SHP77 treated with DMSO at 0.1 percent for 48 hours (cell line): ENCODE data around the gene FBLN5.
"Not testable (repeated sequence)": the region's sequence is repeated elsewhere in the genome, so short reads cannot be mapped to it uniquely, and the experiment has no call there.

Experiments used
- DNase-seq: peaks from one replicate; lab custom pipeline; 2025; lab: John Stamatoyannopoulos, UW

Gene FBLN5

DNA sequence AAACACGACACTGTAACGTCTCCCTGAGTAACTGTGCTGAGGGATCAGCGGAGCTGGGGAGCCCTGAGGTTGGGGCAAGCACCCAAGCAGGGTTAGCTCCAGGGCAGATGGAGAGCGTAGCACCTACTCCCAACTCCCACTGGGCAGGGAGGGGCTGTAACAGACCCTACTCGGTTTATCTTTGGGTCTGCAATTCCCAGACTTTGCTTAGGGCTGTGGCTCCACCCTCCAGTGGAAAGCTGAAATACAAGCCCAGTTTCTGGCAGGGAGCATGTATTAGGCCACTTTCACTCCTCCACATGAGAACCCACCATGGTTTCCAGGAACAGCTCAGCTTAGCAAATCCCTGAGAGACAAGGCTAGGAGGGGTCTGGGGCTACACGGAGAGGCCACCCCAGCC lies 62.8 kb downstream of the FBLN5 start:
- no peak for DNase-seq

DNA sequence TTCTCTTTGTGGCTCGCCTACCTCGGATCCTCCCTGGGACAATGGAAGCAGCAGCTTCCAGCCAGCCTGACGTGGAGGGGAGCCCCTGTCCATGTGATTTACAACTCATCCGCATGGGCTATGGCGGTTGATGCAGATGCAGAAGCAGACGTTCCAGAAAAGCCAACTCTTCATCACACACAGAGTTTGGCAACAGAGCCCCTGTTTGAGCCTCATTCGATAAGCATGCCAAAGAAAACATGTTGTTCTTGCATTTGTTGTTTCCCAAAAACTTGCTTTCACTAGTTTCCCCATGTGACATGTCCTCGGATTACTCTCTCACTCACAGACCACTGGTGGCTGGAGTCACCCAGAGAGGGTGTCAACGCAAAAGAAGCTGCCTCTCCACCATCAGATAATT lies 63.7 kb downstream of the FBLN5 start:
- no peak for DNase-seq

DNA sequence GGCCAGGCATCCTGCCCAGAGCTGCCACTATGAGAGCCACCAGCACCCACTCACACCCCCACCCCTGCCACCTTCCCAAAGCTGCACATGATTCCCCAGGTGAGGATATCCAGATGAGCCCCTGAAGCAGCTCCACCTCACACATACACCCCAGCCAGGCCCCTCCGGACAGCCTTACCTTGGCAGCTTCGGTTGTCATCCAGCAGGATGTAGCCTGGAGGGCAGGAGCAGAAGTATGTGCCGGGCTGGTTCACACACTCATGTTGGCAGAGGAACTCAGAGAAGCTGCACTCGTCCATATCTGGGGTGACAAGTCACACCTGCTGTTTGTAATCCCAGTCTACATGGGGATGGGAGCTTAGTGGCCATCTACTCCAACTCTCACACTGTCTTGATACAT lies 64.7 kb downstream of the FBLN5 start:
- DNase-seq = no peak

DNA sequence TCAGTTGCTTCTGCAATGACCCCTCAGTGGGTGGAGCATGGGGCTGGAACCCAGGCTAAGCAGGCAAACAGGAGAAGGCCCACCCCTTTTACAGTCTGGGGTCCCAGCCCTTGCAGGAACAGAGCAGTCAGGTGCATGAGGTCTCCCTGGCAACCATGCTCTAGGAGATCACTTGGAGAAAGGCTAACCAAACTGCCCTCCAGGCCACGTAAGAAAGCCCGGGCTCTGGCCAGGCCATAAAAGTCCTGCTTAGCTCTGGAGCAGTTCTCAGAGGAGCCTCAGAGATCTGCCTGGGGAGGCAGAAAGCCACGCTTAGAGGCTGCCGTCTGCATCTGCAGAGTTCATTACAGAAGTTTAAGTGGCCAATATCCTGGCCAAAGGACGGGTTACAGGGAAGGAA lies 65.1 kb downstream of the FBLN5 start:
- no peak for DNase-seq

DNA sequence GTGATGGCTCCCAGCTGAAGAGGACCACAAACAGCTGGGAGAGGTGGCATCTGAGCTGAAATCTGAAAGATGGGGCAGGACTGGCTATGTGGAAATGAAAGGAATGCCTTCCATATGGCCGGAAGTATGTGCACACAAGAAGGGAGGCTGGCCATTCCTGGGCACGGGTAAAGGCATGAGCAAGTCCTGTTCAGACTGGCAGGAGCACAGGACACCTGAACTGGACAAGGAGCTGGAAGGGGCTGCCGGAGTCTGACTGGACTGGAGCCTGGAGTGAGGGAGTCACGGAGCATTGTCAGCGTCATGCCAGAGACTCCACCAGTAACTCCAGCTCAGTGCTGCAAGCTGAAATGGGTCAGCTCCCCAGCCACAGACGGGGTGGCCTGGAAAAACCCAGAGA lies 68.3 kb downstream of the FBLN5 start:
- no peak for DNase-seq

DNA sequence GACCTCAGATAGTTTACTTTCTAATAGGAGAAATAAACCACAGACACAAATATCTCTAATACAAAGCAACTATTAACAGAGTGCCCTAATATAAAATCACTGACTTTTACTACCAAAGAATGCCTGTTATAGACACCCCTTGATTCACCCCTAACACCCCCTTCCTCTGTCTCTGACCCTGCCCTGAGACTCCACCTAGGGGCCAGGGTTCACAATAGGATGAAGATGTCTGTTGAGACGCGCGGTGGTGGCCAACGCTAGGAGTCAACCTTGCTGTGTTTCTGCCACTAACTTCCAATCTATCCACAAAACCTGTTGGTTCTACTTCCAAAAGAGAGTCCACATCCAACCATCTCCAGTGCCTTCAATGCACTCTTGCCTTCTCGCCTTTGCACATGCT lies 69.2 kb downstream of the FBLN5 start:
- no peak for DNase-seq

DNA sequence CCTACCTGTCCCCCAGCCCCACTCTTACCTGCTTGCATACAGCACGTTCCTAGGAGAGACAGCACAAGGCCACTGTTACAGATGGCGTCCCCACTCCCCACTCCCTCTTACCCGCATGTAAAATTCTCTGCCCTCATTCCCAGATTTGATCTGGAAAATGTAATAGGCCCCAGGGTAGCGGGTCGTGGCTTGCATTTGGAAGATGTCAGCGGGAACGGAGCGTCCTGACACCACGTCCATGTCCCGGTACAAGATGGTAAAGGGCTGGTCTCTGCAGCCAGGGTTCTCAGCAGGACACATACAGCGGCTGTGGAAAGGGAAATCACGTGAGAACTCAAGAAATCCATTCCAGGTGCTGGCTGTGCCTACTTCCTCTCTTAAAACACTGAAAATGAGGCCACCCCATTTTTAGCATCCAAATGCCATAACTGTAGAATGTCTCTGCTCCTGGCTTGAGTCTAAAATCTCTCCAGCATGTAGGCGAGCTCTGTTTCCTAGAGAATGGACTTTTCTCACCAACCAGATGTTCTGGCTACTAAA lies 70.0 kb downstream of the FBLN5 start:
- DNase-seq = no peak

DNA sequence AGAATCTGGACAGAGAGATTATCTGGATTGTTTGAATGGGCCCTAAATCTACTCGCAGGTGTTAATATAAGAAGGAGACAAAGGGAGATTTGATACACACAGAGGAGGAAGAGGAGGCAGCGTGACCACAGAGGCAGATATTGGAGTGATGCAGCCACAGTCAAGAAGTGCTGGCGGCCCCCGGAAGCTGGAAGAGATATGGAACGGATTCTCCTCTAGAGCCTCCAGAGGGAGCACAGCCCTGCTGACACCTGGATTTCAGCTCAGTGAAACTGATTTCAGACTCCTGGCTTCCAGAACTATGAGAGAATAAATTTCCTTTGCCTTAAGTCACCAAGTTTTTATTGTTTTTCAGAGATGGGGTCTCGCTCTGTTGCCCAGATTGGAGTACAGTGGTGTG lies 71.0 kb downstream of the FBLN5 start:
- DNase-seq = no peak

DNA sequence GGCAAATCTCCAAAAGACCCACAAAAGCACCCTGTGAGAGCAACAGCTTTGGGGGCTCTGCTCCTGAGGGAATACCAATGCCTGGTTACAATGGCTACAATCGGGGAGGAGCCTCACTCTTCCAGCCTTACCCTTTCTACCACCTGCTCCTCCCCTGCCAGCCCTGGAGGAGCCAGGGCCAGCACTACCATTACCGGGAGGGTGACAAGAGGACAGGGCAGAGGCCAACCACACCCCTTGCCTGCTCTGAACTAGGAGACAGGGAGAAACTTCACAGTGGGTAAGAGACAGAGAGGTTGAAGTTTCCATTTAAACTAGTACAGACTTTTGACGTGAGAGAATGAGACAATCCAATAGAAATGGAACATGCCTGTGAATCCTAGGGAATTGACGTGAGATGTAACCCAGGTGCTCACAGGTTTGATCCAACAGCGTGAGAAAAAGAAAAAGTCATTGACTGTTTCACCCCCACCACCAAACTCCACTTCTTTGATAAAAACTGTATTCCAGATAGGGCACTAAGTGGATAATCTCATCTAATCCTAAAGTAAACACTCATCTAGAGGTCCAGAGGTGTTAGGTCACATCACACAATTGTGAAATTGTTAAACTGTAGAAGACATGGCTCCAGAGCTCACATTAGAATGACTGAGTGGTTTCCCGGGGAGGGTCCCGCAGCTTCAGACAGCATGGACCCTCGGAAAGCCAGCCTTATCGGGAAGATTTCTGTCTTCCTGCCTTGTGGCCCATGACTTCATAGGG lies 71.8 kb downstream of the FBLN5 start:
- no peak for DNase-seq

DNA sequence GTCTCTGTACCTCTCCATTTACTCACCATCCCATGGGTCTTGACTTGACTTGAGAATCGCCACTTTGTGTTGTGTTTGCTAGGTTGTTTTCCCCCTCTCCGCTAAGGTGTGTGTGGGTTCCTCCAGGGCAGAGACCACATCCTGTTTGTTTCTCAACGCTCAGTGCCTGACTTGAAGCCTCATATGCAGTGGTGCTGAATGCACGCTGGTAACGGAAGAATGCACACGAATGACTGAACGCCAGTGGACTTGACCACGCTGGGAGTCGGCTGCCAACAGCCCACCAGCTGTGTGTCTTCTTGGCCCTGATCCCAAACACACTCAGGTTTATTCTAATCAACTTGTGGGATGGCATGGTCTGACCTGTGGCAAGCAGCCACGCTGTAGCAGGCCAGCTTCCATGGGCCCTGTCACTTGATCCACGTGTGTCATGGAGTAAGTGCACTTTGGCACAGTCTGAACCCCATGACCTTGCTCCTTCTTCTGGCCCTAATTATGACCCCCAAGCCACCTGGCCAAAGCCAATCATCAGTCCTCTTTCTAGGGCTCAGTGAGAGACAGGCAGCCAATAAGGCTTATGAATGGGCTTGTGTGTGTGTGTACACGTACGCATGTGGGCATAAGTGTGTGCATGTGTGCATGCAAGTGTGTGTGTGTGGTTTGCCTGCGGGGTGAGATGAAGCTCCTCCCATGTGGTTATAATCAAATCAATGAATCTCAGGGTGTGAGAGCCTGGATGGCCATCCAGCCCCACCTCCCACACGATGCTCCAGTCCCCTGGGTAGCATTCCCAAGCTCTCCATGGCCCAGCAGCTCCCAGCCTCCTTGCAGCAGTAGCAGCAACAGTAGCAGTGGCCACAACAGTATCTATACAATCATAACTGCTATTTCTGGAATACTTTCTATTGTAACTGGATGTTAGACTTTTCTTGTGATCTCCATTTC lies 73.8 kb downstream of the FBLN5 start:
- DNase-seq = no peak

DNA sequence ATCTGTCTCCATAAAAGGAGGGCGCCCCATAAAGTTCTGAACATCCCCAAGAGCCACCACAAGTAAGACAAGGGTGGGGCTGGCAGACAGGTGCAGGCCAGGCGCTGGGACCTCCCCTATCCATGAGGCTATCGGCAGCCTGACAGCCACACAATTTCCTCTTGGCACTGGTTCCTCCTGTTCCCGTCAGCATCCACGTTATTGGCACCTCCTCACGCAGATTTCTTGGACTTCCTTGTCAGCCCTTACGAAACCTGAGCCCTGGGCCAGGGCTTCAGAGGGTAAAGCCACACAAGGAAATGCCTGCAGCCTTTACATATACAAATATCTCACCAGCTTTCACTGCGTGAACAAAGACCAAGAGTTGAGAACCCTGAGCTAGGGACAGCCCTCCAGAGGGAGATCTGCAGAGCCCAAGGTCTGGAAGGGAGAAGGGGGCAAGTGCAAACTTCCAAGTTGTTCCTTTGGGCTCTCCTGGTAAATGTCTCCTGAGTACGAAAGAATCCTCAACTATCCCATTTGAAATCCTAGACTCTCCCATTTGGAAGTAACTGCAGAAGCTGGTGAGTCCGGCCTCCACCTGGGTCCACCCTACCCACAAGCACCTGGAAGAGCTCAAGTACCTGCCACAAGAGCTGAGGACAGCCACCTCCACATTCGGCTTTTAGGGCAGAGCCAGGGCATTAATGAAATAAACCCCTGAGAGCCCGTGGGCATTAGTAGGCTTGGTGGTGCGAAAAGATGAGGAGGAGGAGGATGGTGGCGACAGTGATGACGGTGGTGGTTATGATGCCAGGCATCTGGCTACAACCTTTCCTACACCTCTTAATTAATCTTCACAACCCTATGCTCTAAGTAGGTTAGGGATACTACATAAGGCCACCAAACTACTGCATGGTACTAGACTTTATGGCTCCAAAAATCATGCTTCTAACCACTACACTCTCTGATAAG lies 74.7 kb downstream of the FBLN5 start:
- DNase-seq = no peak

DNA sequence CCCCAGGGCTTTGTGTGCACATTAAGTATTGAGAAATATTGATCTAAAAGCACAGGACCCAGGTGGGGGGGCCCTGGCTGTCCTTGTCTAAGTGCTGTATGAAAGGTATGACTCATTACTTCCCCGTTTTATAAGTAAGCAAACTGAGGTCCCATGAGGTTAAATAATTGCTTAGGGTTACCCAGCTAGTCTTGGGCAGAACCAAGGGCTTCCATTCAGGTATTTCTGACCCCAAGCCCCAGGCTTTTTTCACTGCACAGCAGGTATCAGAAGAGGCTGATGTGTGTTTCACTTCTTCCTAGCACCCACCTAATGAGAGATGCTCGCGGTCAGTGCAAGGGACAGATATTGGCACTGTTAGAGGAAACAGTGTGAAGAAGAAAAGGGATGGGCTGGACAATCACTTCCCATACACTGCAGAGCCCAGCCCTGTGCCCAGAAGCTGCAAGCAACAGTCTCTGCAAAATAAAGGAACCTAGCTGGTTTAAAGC lies 75.4 kb downstream of the FBLN5 start:
- DNase-seq = no peak

DNA sequence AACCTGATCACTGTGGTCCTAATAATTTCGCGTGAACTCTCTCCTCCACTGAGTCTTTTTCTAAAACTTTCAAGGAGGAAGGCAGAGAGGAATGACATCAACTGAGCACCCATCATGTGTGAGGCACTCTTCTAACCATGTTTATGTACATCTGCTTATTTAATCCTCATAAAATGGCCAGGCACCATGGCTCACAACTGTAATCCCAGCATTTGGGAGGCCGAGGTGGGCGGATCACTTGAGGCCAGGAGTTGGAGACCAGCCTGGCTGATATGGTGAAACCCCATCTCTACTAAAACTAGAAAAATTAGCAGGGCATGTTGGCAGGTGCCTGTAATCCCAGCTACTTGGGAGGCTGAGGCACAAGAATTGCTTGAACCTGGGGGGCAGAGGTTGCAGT lies 76.1 kb downstream of the FBLN5 start:
- DNase-seq = not testable (repeated sequence)

DNA sequence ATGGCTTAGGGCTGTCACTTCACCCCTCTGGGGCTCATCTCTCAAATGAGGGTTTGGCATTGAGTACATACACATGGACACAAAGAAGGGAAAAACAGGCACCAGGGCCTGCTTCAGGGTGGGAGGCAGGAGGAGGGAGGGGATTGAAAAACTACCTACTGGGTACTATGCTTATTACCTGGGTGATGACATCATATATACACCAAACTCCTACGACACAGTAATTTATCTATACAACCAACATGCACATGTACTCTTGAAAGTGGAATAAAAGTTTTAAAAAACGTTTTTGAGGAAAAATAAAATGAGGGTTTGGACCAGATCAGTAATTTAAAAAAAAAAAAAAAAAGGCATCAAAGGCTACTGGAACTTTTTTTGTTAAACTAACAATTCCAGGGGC lies 76.6 kb downstream of the FBLN5 start:
- DNase-seq = no peak

DNA sequence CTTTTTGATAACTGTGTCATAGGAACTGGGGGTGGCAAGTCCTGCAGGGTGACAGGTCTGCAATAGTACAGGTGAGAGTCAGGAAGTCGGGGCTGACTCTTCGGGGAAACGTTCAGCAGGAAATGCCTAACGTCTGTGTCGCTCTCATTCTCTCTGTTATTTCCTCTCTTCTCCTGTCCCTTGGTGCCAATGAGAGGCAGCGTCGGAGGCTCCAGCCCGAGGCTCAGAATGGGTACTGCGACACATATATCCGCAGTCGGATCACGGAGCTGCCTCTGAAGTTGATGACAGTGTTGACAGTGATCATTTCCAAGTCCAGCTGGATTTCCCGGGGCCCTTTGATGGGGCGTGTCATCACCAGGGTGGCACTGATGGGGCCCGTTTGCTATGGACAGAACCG lies 77.5 kb downstream of the FBLN5 start:
- DNase-seq = no peak

DNA sequence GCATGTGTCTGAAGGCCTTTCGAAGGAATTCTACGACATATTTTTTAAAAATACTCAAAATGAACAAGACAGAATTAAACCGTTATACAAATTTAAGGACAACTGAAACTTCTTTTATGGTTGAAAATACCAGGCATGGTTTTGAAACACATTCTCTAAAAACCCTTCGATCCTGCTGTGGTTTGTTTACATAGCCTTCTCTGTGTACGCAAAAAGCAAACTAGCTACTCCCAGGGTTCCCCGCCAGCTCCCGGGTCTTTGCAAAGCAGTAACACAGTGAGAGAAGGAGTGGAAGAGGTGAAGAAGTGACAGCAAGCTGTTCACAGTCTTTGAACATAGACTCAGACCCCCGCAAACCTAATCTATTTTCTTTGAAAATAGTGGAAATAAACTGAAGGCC lies 77.9 kb downstream of the FBLN5 start:
- DNase-seq = no peak

DNA sequence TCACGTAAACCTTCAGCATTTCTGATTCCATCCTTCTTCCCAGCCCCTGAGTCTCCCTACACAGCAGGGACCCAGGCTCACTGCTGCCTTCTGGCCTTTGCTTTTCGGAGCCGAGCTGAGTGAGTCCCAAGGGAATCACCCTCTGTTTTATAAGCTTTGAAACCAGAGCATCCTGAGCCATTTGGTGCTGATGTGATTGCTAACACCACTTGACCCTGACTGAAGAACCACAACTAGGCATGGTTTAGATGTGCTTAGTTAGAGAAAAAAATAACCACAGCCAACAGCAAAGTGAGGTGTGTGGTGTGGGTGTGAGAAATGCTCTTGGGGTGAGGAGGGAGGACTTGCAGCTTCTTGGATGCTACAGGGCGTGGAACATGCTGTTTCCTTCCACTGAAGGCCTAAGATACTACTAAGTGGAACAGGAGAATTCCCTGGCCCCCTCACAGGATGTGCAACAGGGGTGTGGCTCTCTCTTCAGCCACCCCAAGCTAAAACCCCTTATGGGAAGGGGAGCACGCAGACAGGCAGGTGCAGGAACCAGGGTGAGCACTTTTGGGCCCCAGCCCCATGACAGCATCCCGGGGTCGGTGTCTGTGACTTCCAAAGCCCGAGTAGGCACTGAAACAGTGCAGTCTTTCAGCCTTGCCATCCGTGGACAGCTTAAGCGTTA lies 80.0 kb downstream of the FBLN5 start, which contains the start of gene TC2N:
TC2N (minus strand) TSS at position 221 of the 673 bp plus-strand sequence. CDS start 53,767 bp downstream, outside the sequence.
- no peak for DNase-seq

DNA sequence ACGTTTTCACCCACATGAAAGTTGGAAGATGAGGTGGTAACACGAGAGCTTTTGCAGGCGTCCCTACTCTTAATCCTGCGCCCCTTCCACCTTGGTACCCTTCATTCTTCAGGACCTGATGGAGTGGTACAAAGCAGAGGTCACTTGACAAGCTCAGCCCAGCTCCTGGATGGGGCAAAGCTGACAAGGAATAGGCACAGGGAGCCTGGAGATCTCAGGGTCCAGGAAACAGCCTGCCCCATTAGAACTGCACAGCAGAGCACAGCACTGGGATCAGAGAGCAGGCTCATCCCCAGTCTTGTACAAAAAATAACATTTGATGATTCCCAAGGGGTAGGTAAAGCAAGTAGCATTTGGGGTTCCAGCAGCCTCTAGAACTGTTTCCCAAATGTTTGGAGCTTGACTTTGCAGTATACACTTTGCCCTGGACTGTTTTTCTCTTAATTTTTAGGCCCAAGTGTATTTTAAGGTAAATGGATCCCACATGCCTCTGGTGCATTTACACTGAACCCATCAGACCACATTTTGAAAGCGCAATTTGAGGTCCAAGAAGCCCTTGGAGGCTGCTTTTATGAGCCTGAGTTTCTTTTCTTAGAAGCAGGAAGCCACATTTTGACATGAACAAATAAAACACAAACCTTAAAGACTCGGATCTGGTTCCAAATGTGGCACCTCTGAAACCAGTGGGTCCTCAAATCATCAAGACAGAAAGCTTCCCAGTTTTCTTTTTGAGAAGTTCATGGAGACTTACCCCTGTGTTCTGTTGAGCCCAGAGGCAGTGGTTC lies 80.8 kb downstream of the FBLN5 start:
- DNase-seq = no peak

DNA sequence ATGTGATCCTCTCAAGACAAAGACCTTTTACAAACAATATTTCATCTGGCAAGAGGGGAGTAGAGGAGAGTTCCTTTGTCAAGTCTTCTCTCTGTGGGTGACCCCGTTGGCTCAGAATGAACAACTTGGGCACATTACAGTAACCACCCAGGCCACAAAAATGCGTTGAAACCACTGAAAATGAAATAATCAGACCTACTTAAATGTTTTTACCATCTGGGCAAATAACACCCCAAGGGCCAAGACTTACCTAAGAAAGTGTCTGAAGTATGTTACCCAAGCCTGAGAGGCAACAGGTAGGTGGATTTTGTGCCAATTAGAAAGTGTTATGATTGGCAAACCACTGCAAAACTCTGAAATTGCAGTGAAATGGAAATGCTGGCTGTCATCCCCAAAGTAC lies 81.4 kb downstream of the FBLN5 start:
- no peak for DNase-seq

DNA sequence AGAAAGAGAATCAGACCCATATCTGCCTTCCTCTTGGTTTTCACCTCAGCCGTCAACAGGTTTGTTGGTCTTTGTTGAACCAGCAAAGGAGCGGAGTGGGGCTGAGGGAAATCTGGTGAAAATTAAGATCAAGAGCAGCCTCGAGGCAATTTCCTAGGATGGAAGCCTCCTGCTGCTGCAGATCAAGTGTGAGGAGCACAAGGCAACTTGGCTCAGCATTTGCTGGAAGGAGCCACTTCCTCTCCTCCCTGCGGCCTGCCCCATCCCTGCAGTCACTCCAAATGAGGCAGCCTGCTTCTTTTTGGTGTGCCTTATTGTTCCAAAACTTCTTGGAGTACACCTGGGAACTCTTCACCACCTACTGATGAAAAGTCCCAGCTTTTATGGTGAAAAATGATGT lies 85.1 kb downstream of the FBLN5 start:
- no peak for DNase-seq
